Vagina (tissue), 2 donors: ENCODE data around the gene ISG20. TPM values are rescaled to one million over a fixed set of nuclear protein-coding genes. Genes with fewer than 3 reads are reported as not detected.

Experiments
- DNase-seq, 2 donors: peaks; one replicate each; pipeline ENCODE4 v3.0.0-alpha.2; 2017; ENCODE audit errors: extremely low spot score in 2 of 2
- H3K27ac ChIP-seq: fragments of 200-600 bp; sonication (generic); one replicate; pipeline ENCODE4 v1.5.1; 2019
- H3K27me3 ChIP-seq: fragments of 200-600 bp; sonication (generic); one replicate; pipeline ENCODE4 v1.5.1; 2019
- H3K36me3 ChIP-seq, 2 donors: fragments of 200-600 bp; sonication (generic); one replicate each; pipeline ENCODE4 v1.5.1; 2017 to 2019
- H3K4me1 ChIP-seq: fragments of 200-600 bp; sonication (generic); one replicate; pipeline ENCODE4 v1.5.1; 2019
- H3K4me3 ChIP-seq, 2 donors: fragments of 200-600 bp; sonication (generic); 1 replicate in 1 of 2; 2 replicates in 1 of 2; pipeline ENCODE4 v1.5.1; 2016 to 2019
- H3K9me3 ChIP-seq: fragments of 200-600 bp; sonication (generic); one replicate; pipeline ENCODE4 v1.5.1; 2019
- POLR2A ChIP-seq, 2 donors: fragments of 450-650 bp; IDR thresholded peaks; one replicate each; pipeline ENCODE4 v1.6.1; 2017; ENCODE audit warnings: antibody characterized with exemption in 2 of 2, mild to moderate bottlenecking in 2 of 2, moderate library complexity in 2 of 2
- POLR2AphosphoS5 ChIP-seq, 2 donors: sonication (generic); formaldehyde crosslinking; IDR thresholded peaks; one replicate each; pipeline ENCODE4 v1.9.0; 2017; ENCODE audit warnings: antibody characterized with exemption in 2 of 2, mild to moderate bottlenecking in 2 of 2, low read depth in 1 of 2; ENCODE audit not compliant: insufficient read depth in 1 of 2
- intact Hi-C: fragments of 100-400 bp; cut with DNase I; formaldehyde crosslinking; loops from one replicate; pipeline ENCODE4 v1.15.1; 2023
- total RNA-seq: library from RNA; depleted of rRNA; stranded (reverse); fragments of >200 nt; gene quantifications from one replicate; pipeline ENCODE4 v1.2.3, GENCODE V29; 2016
- TF ChIP-seq, protein P1 (sequence below), 3 experiments: fragments of 450-650 bp in 2 of 3; fragments of 200-600 bp in 1 of 3; sonication (generic) in 1 of 3; IDR thresholded peaks; one replicate each; pipeline ENCODE4 v1.5.1; 2017 to 2019; ENCODE audit warnings: antibody characterized with exemption in 3 of 3, mild to moderate bottlenecking in 2 of 3, moderate library complexity in 2 of 3

ISG20 gene
- total RNA-seq, 1 donor from 2014 or later: 15.7 TPM

DNA sequence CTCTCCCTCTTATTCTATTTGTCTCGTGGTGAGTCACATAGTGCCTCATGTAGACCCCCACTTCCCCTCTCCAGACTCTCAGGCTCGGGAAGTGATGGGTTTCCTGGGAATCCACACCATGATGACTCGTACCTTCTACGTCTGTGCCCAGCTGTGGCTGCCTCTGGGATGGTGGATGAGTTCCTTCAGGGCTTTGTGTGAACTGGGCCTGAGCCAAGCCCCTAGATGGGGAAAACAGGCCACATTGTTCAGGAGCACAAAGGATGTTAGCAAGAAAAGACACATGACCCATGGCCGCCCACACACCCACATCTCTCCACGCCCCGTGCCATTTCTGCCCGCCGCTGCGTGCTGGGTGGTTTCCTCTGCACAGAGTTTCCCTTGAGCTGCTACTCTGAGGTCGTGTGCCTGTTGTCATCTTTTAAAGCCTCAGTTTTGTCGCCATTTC is 10.5 kb downstream of the ISG20 start:
- peak; percentile 83 to 91 for DNase-seq
- no peak overlapping the region for H3K4me3 ChIP-seq
- H3K9me3 ChIP-seq: no peaks in the 10 kb centered on the region
- H3K36me3 ChIP-seq: no peaks in the 10 kb centered on the region
- H3K27me3 ChIP-seq: no peaks in the 10 kb centered on the region
- H3K27ac ChIP-seq: peak overlapping the region; percentile 51
- intact Hi-C loops: no loop called here
- H3K4me1 ChIP-seq: peaks cover 14% of the 10 kb centered on the region
- TF ChIP-seq, protein P1, sequence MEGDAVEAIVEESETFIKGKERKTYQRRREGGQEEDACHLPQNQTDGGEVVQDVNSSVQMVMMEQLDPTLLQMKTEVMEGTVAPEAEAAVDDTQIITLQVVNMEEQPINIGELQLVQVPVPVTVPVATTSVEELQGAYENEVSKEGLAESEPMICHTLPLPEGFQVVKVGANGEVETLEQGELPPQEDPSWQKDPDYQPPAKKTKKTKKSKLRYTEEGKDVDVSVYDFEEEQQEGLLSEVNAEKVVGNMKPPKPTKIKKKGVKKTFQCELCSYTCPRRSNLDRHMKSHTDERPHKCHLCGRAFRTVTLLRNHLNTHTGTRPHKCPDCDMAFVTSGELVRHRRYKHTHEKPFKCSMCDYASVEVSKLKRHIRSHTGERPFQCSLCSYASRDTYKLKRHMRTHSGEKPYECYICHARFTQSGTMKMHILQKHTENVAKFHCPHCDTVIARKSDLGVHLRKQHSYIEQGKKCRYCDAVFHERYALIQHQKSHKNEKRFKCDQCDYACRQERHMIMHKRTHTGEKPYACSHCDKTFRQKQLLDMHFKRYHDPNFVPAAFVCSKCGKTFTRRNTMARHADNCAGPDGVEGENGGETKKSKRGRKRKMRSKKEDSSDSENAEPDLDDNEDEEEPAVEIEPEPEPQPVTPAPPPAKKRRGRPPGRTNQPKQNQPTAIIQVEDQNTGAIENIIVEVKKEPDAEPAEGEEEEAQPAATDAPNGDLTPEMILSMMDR (IDR thresholded peaks at IDR 0.05): no peak
- TF ChIP-seq POLR2AphosphoS5 (IDR thresholded peaks at IDR 0.05; ENCODE audit: insufficient read depth in 1 of 2, low read depth in 1 of 2) (no peak), POLR2A (IDR thresholded peaks at IDR 0.05) (no peak)

DNA sequence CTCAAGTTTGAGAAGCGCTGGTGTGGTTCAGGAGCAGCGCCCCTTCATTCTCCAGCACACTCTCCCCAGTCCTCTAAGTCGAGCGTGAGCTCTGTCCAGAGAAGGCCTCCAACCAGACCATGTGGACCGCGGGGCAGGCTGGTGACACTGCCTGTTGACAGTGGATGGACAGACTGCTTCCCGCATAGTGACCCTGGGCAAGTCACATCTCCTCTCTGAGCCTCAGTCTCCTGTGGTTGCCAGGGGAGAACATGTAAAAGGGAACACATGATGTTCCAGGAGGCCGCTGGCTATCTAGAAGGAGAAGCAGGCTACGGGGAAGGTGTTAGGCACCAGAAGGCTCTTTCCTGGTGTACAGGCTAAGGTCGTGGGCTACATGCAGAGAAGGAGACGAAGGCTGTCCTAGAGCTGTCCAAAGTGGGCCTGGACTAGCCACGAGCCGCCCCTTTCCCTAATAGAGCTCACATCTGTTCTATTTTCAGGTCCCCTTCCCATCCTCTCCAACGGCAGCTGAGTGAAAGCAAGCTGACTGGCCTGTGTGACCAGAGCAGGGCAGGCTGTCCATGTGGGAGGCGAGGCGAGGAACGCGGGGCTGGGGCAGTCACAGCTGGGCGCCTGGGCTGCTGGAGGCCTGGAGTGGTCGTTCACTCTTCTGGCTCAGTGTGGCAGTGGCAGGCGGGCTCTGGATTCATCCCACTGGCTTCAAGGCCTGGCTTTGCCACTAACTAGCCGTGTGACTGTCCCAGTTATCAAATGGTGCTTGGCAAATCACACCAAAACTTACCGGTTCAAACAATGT is 11.1 kb downstream of the ISG20 start:
- Histone ChIP-seq H3K27me3 (no peaks in the 10 kb centered on the region), H3K27ac (no peak overlapping the region)

DNA sequence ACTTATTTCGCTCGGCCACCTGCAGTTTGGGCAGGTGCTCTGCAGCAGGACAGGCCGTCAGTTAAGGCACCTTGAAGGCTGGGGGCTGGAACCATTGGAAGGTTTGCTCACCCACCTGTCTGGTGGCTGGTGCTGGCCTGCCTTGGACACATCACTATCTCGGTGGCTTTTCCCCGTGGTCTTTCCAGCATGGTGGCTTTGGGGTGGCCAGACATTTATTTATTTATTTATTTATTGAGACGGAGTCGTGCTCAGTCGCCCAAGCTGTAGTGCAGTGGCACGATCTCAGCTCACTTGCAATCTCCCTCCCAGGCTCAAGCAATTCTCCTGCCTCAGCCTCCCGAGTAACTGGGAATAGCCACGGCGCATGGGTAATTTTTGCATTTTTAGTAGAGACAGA is 11.7 kb downstream of the ISG20 start:
- TF ChIP-seq, protein P1 (IDR thresholded peaks at IDR 0.05): no peak
- H3K4me1 ChIP-seq: peaks cover 14% of the 10 kb centered on the region
- no peaks in the 10 kb centered on the region for H3K36me3 ChIP-seq
- no peak overlapping the region for H3K27ac ChIP-seq
- no peaks in the 10 kb centered on the region for H3K9me3 ChIP-seq
- no peak overlapping the region for H3K4me3 ChIP-seq
- intact Hi-C loops: no loop called here
- DNase-seq: peak in 1 of 2 donors; percentile 58
- H3K27me3 ChIP-seq: no peaks in the 10 kb centered on the region

More for the DNA sequence above, 11.1 kb downstream of the ISG20 start:
- TF ChIP-seq POLR2AphosphoS5 (IDR thresholded peaks at IDR 0.05; ENCODE audit: insufficient read depth in 1 of 2, low read depth in 1 of 2) (no peak), POLR2A (IDR thresholded peaks at IDR 0.05) (no peak)
- TF ChIP-seq, protein P1 (IDR thresholded peaks at IDR 0.05): no peak
- no peaks in the 10 kb centered on the region for H3K9me3 ChIP-seq
- peaks cover 14% of the 10 kb centered on the region for H3K4me1 ChIP-seq
- H3K36me3 ChIP-seq: no peaks in the 10 kb centered on the region
- peak; percentile 72 to 79 for DNase-seq
- no peak overlapping the region for H3K4me3 ChIP-seq
- intact Hi-C loops: no loop called here

DNA sequence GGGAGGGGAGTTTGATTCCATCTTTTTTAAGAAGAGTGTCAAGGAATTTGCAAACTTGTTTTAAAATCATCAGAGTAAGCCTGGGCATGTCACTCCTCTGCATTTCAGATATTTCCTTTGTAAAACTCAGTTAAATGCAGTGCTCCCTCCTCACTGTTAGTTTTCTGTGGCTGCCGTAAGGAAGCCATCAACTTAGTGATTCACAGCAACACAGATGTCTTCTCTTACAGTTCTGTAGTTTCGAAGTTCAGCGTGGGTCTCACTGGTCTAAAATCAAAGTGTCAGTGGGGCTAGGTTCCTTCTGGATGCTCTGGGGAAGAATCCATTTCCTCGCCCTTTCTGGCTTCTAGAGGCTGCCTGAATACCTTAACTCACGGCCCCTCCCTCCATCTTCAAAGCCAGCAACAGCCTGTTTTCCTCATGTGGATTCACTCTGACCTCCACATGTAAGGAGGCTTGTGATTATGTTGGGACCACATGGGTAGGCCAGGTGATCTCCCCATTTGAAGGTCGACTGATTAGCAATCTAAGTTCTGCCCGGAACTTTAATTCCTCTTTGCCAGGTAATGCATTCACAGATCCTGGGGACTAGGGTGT is 12.4 kb downstream of the ISG20 start:
- Histone ChIP-seq H3K4me3 (no peak overlapping the region), H3K4me1 (peaks cover 14% of the 10 kb centered on the region), H3K9me3 (no peaks in the 10 kb centered on the region), H3K27me3 (no peaks in the 10 kb centered on the region), H3K36me3 (no peaks in the 10 kb centered on the region), H3K27ac (no peak overlapping the region)
- peak in 1 of 2 donors; percentile 69 for DNase-seq
- intact Hi-C loops: no loop called here
- no peak for TF ChIP-seq POLR2AphosphoS5 (IDR thresholded peaks at IDR 0.05; ENCODE audit: insufficient read depth in 1 of 2, low read depth in 1 of 2)
- TF ChIP-seq, protein P1 (IDR thresholded peaks at IDR 0.05): no peak
- no peak for TF ChIP-seq POLR2A (IDR thresholded peaks at IDR 0.05)

DNA sequence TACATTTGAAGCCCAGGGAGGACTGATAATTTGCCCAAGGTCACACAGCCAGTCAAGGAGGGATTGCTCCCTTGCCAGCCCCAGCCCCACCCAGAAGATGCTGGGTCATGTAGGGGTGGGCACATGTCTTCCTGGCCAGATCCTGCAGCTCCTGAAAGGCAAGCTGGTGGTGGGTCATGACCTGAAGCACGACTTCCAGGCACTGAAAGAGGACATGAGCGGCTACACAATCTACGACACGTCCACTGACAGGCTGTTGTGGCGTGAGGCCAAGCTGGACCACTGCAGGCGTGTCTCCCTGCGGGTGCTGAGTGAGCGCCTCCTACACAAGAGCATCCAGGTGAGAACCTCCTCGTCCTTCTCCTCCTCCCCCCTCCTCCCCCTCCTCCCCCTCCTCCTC is 13.2 kb downstream of the ISG20 start:
- Histone ChIP-seq H3K4me3 (no peak overlapping the region), H3K4me1 (peaks cover 14% of the 10 kb centered on the region), H3K36me3 (no peaks in the 10 kb centered on the region), H3K27ac (no peak overlapping the region), H3K9me3 (no peaks in the 10 kb centered on the region), H3K27me3 (no peaks in the 10 kb centered on the region)
- TF ChIP-seq, protein P1 (IDR thresholded peaks at IDR 0.05): no peak
- no peak for TF ChIP-seq POLR2AphosphoS5 (IDR thresholded peaks at IDR 0.05; ENCODE audit: insufficient read depth in 1 of 2, low read depth in 1 of 2)
- peak; percentile 79 to 80 for DNase-seq
- intact Hi-C loops: no loop called here
